Measurements from ENCODE around the gene C2orf49.

Gene C2orf49

DNA sequence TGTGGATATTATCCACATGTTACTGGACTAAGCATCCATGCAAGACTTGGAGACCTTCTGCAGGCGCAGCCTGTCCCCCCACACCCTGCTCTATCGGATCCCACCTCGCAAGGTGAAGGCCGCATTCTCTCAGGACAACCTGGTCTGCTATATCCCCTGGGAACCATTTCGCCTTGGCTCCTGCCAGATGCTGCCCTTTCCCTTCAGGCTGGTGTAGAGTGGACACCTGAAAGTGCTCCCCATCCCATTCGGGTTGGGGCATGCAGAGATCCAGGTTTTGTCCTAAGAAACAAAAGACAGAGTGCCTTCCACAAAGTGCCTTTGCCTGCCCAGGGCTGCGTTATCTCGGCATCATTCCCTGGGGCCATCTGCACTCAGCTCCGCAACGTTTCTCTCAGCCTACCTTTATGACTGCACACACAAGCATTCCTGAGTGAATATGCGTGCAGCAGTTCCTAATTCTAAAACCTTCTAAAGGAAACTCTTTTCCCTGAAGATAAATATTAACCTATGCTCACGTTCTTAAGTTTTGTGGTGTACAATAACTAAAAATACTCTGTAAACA, 41.0 kb downstream of the C2orf49 start:
- Histone ChIP-seq H3K27me3 (ENCODE audit: insufficient read depth, low read length, poor library complexity) (no peaks in the 10 kb centered on the region), H3K4me2 (ENCODE audit: insufficient read depth, low read length) (no peak overlapping the region), H3K4me1 (ENCODE audit: insufficient read depth, low read length) (no peaks in the 10 kb centered on the region), H2AFZ (ENCODE audit: low read depth, low read length) (no peak overlapping the region), H3K4me3 (ENCODE audit: low read depth in 1 of 2, low read length in 2 of 2) (no peak overlapping the region), H3K36me3 (ENCODE audit: insufficient read depth, low read length) (no peaks in the 10 kb centered on the region), H3K27ac (ENCODE audit: low read length) (no peak overlapping the region), H3K9ac (ENCODE audit: low read depth, low read length) (no peak overlapping the region), H3K9me3 (ENCODE audit: insufficient read depth, low read length, severe bottlenecking) (no peaks in the 10 kb centered on the region), H3K79me2 (ENCODE audit: insufficient read depth, low read length) (no peaks in the 10 kb centered on the region), H4K20me1 (ENCODE audit: insufficient read depth, low read length) (no peaks in the 10 kb centered on the region)
- no peak for DNase-seq
- no peak for TF ChIP-seq EZH2 (IDR thresholded peaks at IDR 0.05; ENCODE audit: borderline replicate concordance, low read depth, low read length, severe bottlenecking)
- TF ChIP-seq, protein P1, sequence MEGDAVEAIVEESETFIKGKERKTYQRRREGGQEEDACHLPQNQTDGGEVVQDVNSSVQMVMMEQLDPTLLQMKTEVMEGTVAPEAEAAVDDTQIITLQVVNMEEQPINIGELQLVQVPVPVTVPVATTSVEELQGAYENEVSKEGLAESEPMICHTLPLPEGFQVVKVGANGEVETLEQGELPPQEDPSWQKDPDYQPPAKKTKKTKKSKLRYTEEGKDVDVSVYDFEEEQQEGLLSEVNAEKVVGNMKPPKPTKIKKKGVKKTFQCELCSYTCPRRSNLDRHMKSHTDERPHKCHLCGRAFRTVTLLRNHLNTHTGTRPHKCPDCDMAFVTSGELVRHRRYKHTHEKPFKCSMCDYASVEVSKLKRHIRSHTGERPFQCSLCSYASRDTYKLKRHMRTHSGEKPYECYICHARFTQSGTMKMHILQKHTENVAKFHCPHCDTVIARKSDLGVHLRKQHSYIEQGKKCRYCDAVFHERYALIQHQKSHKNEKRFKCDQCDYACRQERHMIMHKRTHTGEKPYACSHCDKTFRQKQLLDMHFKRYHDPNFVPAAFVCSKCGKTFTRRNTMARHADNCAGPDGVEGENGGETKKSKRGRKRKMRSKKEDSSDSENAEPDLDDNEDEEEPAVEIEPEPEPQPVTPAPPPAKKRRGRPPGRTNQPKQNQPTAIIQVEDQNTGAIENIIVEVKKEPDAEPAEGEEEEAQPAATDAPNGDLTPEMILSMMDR (IDR thresholded peaks at IDR 0.05; ENCODE audit: borderline replicate concordance, extremely low read depth, low read length, poor library complexity, severe bottlenecking) = no peak
- ATAC-seq (ENCODE audit: insufficient read depth, low read depth) = no peak

DNA sequence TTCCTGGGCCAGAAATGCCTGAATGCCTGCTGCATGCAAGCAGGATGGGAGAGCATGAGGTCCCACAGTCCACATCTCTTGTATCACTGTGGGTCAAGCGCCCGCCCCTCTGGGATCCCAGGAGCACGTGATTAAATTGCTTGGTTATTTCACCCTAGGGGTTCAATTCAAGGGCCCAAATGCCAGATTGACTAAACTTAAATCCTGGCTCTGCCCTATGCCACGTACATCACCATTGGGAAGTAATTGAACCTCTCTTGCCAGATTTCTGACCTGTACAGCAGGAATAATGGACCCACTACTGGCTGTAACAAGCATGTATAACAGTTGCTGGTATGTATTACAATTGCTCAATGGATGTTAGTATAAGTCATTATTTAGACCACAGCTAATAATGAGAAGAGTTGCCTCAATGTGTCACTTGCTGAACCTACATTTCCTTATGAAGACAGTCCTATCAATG, 41.6 kb downstream of the C2orf49 start:
- Histone ChIP-seq H3K36me3 (ENCODE audit: insufficient read depth, low read length) (no peaks in the 10 kb centered on the region), H4K20me1 (ENCODE audit: insufficient read depth, low read length) (no peaks in the 10 kb centered on the region), H3K79me2 (ENCODE audit: insufficient read depth, low read length) (no peaks in the 10 kb centered on the region), H3K4me1 (ENCODE audit: insufficient read depth, low read length) (no peaks in the 10 kb centered on the region), H3K9me3 (ENCODE audit: insufficient read depth, low read length, severe bottlenecking) (no peaks in the 10 kb centered on the region), H3K27me3 (ENCODE audit: insufficient read depth, low read length, poor library complexity) (no peaks in the 10 kb centered on the region), H3K4me3 (ENCODE audit: low read depth in 1 of 2, low read length in 2 of 2) (no peak overlapping the region), H3K9ac (ENCODE audit: low read depth, low read length) (no peak overlapping the region), H2AFZ (ENCODE audit: low read depth, low read length) (no peak overlapping the region), H3K27ac (ENCODE audit: low read length) (no peak overlapping the region), H3K4me2 (ENCODE audit: insufficient read depth, low read length) (no peak overlapping the region)
- TF ChIP-seq, protein P1 (IDR thresholded peaks at IDR 0.05; ENCODE audit: borderline replicate concordance, extremely low read depth, low read length, poor library complexity, severe bottlenecking) = no peak
- no peak for TF ChIP-seq EZH2 (IDR thresholded peaks at IDR 0.05; ENCODE audit: borderline replicate concordance, low read depth, low read length, severe bottlenecking)
- no peak for DNase-seq
- ATAC-seq (ENCODE audit: insufficient read depth, low read depth) = no peak

DNA sequence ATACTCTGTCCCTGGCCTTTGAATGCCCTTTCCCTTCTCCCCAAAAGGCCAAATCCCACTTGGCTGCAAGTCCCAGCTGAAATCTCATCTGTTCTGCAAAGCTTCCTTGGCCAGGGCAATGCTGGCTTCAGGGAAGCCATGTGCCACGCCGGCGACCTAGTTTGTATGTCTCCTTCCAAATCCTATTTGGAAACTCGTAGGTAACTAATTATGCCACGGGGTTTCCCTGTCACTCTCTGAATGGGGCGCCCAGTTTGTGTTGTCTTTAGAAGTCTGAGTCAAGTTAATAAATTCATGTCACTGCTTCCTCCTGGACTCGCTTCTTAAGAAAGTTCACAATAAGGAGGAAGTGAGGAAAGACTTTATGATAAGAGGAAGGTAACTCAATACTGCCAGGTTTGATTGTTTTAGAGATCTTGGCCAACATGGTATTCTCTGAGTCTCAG, 42.4 kb downstream of the C2orf49 start:
- H3K4me1 ChIP-seq (ENCODE audit: insufficient read depth, low read length) = no peaks in the 10 kb centered on the region
- DNase-seq = no peak
- H3K27ac ChIP-seq (ENCODE audit: low read length) = no peak overlapping the region
- H4K20me1 ChIP-seq (ENCODE audit: insufficient read depth, low read length) = no peaks in the 10 kb centered on the region
- no peak overlapping the region for H3K4me3 ChIP-seq (ENCODE audit: low read depth in 1 of 2, low read length in 2 of 2)
- H3K27me3 ChIP-seq (ENCODE audit: insufficient read depth, low read length, poor library complexity) = no peaks in the 10 kb centered on the region
- H3K9me3 ChIP-seq (ENCODE audit: insufficient read depth, low read length, severe bottlenecking) = no peaks in the 10 kb centered on the region
- H3K79me2 ChIP-seq (ENCODE audit: insufficient read depth, low read length) = no peaks in the 10 kb centered on the region
- H3K4me2 ChIP-seq (ENCODE audit: insufficient read depth, low read length) = no peak overlapping the region
- TF ChIP-seq EZH2 (IDR thresholded peaks at IDR 0.05; ENCODE audit: borderline replicate concordance, low read depth, low read length, severe bottlenecking) = no peak
- TF ChIP-seq, protein P1 (IDR thresholded peaks at IDR 0.05; ENCODE audit: borderline replicate concordance, extremely low read depth, low read length, poor library complexity, severe bottlenecking) = no peak
- H3K9ac ChIP-seq (ENCODE audit: low read depth, low read length) = no peak overlapping the region
- no peak for ATAC-seq (ENCODE audit: insufficient read depth, low read depth)
- no peaks in the 10 kb centered on the region for H3K36me3 ChIP-seq (ENCODE audit: insufficient read depth, low read length)
- H2AFZ ChIP-seq (ENCODE audit: low read depth, low read length) = no peak overlapping the region

All from DND-41 (cell line).